ENCODE measurements around the gene WDSUB1.

DNA sequence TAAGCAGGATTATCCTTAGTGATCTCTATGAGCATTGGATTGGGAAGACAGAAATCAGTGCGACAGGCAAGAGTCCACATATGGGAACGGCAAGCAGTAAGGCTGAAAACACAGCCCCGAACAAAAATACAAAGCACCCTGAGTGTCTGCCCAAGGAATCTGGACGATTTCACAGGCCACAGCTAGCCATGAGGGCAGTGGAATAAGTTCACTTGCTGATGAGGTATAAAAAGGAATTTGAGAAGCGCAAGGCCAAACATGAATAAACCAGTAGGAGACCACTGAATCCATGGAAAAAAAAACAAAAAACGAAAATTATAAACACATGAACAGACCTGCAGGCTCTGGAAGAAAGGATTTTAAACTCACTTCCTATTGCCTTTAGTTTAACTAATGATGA, 24.3 kb downstream of the WDSUB1 start:
- no peak for TF ChIP-seq YY1 (IDR thresholded peaks at IDR 0.05)
- TF ChIP-seq, protein P1, sequence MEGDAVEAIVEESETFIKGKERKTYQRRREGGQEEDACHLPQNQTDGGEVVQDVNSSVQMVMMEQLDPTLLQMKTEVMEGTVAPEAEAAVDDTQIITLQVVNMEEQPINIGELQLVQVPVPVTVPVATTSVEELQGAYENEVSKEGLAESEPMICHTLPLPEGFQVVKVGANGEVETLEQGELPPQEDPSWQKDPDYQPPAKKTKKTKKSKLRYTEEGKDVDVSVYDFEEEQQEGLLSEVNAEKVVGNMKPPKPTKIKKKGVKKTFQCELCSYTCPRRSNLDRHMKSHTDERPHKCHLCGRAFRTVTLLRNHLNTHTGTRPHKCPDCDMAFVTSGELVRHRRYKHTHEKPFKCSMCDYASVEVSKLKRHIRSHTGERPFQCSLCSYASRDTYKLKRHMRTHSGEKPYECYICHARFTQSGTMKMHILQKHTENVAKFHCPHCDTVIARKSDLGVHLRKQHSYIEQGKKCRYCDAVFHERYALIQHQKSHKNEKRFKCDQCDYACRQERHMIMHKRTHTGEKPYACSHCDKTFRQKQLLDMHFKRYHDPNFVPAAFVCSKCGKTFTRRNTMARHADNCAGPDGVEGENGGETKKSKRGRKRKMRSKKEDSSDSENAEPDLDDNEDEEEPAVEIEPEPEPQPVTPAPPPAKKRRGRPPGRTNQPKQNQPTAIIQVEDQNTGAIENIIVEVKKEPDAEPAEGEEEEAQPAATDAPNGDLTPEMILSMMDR (IDR thresholded peaks at IDR 0.05; ENCODE audit: low read depth, low read length, missing input control), result no peak
- TF ChIP-seq, protein P2, sequence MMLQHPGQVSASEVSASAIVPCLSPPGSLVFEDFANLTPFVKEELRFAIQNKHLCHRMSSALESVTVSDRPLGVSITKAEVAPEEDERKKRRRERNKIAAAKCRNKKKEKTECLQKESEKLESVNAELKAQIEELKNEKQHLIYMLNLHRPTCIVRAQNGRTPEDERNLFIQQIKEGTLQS (IDR thresholded peaks at IDR 0.05), result no peak
